H1 (cell line): ENCODE data around the gene PML.
"Not testable (repeated sequence)": the region's sequence is repeated elsewhere in the genome, so short reads cannot be mapped to it uniquely, and the experiment has no call there.

Experiments
- BCL11A ChIP-seq, 2 experiments: IDR thresholded peaks; one replicate each; pipeline ENCODE4 v1.6.1; 2011; ENCODE audit warnings: low read depth in 2 of 2, low read length in 2 of 2, mild to moderate bottlenecking in 2 of 2
- CTCF ChIP-seq, 3 experiments: IDR thresholded peaks; 1 replicate in 2 of 3; 2 replicates in 1 of 3; pipeline versions ENCODE4 v1.5.1 to v1.6.1; 2011; ENCODE audit warnings: low read length in 3 of 3, mild to moderate bottlenecking in 3 of 3, inconsistent platforms in 2 of 3, low read depth in 1 of 3, moderate library complexity in 1 of 3; ENCODE audit not compliant: insufficient read depth in 1 of 3; ENCODE audit errors: control extremely low read depth in 1 of 3
- EP300 ChIP-seq, 2 experiments: IDR thresholded peaks; 1 replicate in 1 of 2; 2 replicates in 1 of 2; pipeline ENCODE4 v1.6.1; 2011 to 2012; ENCODE audit warnings: low read depth in 2 of 2, low read length in 2 of 2, mild to moderate bottlenecking in 2 of 2, borderline replicate concordance in 1 of 2, inconsistent platforms in 1 of 2, moderate library complexity in 1 of 2
- EZH2 ChIP-seq: fragments of 200-600 bp; sonication (generic); IDR thresholded peaks from 2 replicates; pipeline ENCODE4 v1.7.1; 2012; ENCODE audit warnings: low read depth, mild to moderate bottlenecking, moderate library complexity, low read length, inconsistent platforms; ENCODE audit not compliant: severe bottlenecking
- HDAC6 ChIP-seq: IDR thresholded peaks from one replicate; pipeline ENCODE4 v1.7.1; 2012; ENCODE audit warnings: low read depth, mild to moderate bottlenecking, inconsistent platforms, low read length, moderate library complexity
- JUN ChIP-seq: IDR thresholded peaks from 2 replicates; pipeline ENCODE4 v1.6.1; 2011; ENCODE audit warnings: low read depth, mild to moderate bottlenecking, improper control_type of control experiment, low read length
- KDM4A ChIP-seq: IDR thresholded peaks from one replicate; pipeline ENCODE4 v1.7.1; 2012; ENCODE audit warnings: low read depth, mild to moderate bottlenecking, moderate library complexity, low read length, inconsistent platforms; ENCODE audit not compliant: severe bottlenecking
- POLR2A ChIP-seq, 2 experiments: IDR thresholded peaks; 1 replicate in 1 of 2; 2 replicates in 1 of 2; pipeline ENCODE4 v1.6.1; 2011; ENCODE audit warnings: low read depth in 2 of 2, low read length in 2 of 2, mild to moderate bottlenecking in 2 of 2; ENCODE audit errors: control extremely low read depth in 1 of 2
- POLR2AphosphoS5 ChIP-seq: IDR thresholded peaks from 2 replicates; pipeline ENCODE4 v1.6.1; 2011; ENCODE audit warnings: low read depth, low read length
- SP1 ChIP-seq: IDR thresholded peaks from 2 replicates; pipeline ENCODE4 v1.6.1; 2011; ENCODE audit warnings: low read depth, low read length
- TCF12 ChIP-seq: IDR thresholded peaks from 2 replicates; pipeline ENCODE4 v1.6.1; 2011; ENCODE audit warnings: low read depth, mild to moderate bottlenecking, low read length
- TF ChIP-seq, protein P1 (sequence below): IDR thresholded peaks from 2 replicates; pipeline ENCODE4 v1.6.1; 2012; ENCODE audit warnings: inconsistent platforms

GRCh38 chr15:74064822-74065221, 70.3 kb downstream of the PML start:
- TF ChIP-seq EZH2; CTCF (IDR thresholded peaks at IDR 0.05; ENCODE audit: control extremely low read depth in 1 of 3, insufficient read depth in 1 of 3, low read depth in 1 of 3, low read length in 3 of 3); HDAC6; POLR2AphosphoS5; EP300 (IDR thresholded peaks at IDR 0.05; ENCODE audit: borderline replicate concordance in 1 of 2, low read depth in 2 of 2, low read length in 2 of 2); SP1; TCF12; KDM4A; BCL11A (IDR thresholded peaks at IDR 0.05; ENCODE audit: low read depth in 2 of 2, low read length in 2 of 2); JUN; POLR2A (IDR thresholded peaks at IDR 0.05; ENCODE audit: control extremely low read depth in 1 of 2, low read depth in 2 of 2, low read length in 2 of 2): not testable (repeated sequence)
- TF ChIP-seq, protein P1, sequence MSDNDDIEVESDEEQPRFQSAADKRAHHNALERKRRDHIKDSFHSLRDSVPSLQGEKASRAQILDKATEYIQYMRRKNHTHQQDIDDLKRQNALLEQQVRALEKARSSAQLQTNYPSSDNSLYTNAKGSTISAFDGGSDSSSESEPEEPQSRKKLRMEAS = not testable (repeated sequence)
